IMR-90 (cell line): ENCODE measurements around the gene DHX15. TPM values are rescaled to one million over a fixed set of nuclear protein-coding genes. Genes with fewer than 3 reads are reported as not detected.

ENCODE experiments used
- ATAC-seq: fragments of 200-7000 bp; cut with Tn5 transposase; 2 replicates; pipeline ENCODE4 v1.9.1; 2020; ENCODE audit warnings: low read depth, mild to moderate bottlenecking, moderate library complexity
- BruUV-seq: library from RNA; stranded (reverse); fragments of 400-500 nt; replicated peaks from 2 replicates; lab custom pipeline; 2021; lab: Mats Ljungman, UMichigan
- CTCF ChIA-PET: fragments of 300-600 bp; formaldehyde crosslinking; extraction: SDS; loops from one replicate; lab custom pipeline; 2021; ENCODE audit warnings: antibody characterized with exemption; lab: Yijun Ruan, JAX
- POLR2A ChIA-PET: fragments of 300-600 bp; sonication (Branson Sonifier 250); formaldehyde crosslinking; loops from one replicate; lab custom pipeline; 2022; ENCODE audit warnings: antibody characterized with exemption; ENCODE audit not compliant: unreplicated experiment; lab: Charles Lee
- DNase-seq: peaks from one replicate; pipeline ENCODE4 v3.0.0; 2013
- H2AFZ ChIP-seq: replicated peaks from 2 replicates; pipeline ENCODE3; 2013; ENCODE audit warnings: low read length, mild to moderate bottlenecking; ENCODE audit not compliant: poor library complexity
- H2AK5ac ChIP-seq: 2 replicates; pipeline ENCODE4 v1.6.1; 2013; ENCODE audit warnings: low read depth, low read length, inconsistent platforms
- H2AK9ac ChIP-seq: replicated peaks from 2 replicates; pipeline ENCODE3; 2013; ENCODE audit warnings: mild to moderate bottlenecking, low read depth, low read length, moderate library complexity; ENCODE audit not compliant: poor library complexity
- H2BK120ac ChIP-seq: 2 replicates; pipeline ENCODE4 v1.6.1; 2013; ENCODE audit warnings: low read depth, low read length, inconsistent platforms
- H2BK15ac ChIP-seq: 3 replicates; pipeline ENCODE4 v1.6.1; 2013; ENCODE audit warnings: low read depth, low read length, inconsistent platforms
- H2BK20ac ChIP-seq: 2 replicates; pipeline ENCODE4 v1.6.1; 2013; ENCODE audit warnings: low read depth, mild to moderate bottlenecking, inconsistent platforms, low read length, moderate library complexity
- H2BK5ac ChIP-seq: 2 replicates; pipeline ENCODE4 v1.6.1; 2013; ENCODE audit warnings: mild to moderate bottlenecking, low read depth, low read length, inconsistent platforms; ENCODE audit not compliant: poor library complexity, severe bottlenecking
- H3K14ac ChIP-seq: replicated peaks from 2 replicates; pipeline ENCODE4 v1.6.1; 2013; ENCODE audit warnings: low read depth, low read length, inconsistent platforms
- H3K18ac ChIP-seq: 2 replicates; pipeline ENCODE4 v1.6.1; 2013; ENCODE audit warnings: low read depth, low read length, control low read depth
- H3K23ac ChIP-seq: 2 replicates; pipeline ENCODE4 v1.6.1; 2013; ENCODE audit warnings: low read depth, low read length, inconsistent platforms
- H3K27ac ChIP-seq: 2 replicates; pipeline ENCODE4 v1.5.1; 2013; ENCODE audit warnings: mild to moderate bottlenecking, control low read depth, low read length; ENCODE audit not compliant: insufficient read depth
- H3K27me3 ChIP-seq: 2 replicates; pipeline ENCODE4 v1.6.1; 2013; ENCODE audit warnings: low read length; ENCODE audit not compliant: control insufficient read depth, insufficient read depth
- H3K36me3 ChIP-seq: 2 replicates; pipeline ENCODE4 v1.6.1; 2013; ENCODE audit warnings: low read length, mixed read lengths; ENCODE audit not compliant: control insufficient read depth, insufficient read depth
- H3K4ac ChIP-seq: 2 replicates; pipeline ENCODE4 v1.6.1; 2013; ENCODE audit warnings: low read depth, low read length, inconsistent platforms
- H3K4me1 ChIP-seq: 2 replicates; pipeline ENCODE4 v1.6.1; 2013; ENCODE audit warnings: low read length, mixed read lengths; ENCODE audit not compliant: control insufficient read depth, insufficient read depth
- H3K4me2 ChIP-seq: 2 replicates; pipeline ENCODE4 v1.6.1; 2013; ENCODE audit warnings: low read depth, mild to moderate bottlenecking, control low read depth, low read length, moderate library complexity
- H3K4me3 ChIP-seq: 2 replicates; pipeline ENCODE4 v1.5.1; 2013; ENCODE audit warnings: low read depth, mild to moderate bottlenecking, control low read depth, low read length, moderate library complexity; ENCODE audit not compliant: insufficient read depth
- H3K56ac ChIP-seq: 2 replicates; pipeline ENCODE4 v1.6.1; 2013; ENCODE audit warnings: low read length, inconsistent platforms; ENCODE audit not compliant: insufficient read depth; ENCODE audit errors: extremely low read depth
- H3K79me1 ChIP-seq, 2 experiments: 2 replicates each; pipeline ENCODE4 v1.6.1; 2013; ENCODE audit warnings: low read length in 2 of 2, inconsistent platforms in 1 of 2, low read depth in 1 of 2
- H3K9ac ChIP-seq: 2 replicates; pipeline ENCODE4 v1.6.1; 2013; ENCODE audit warnings: low read depth, low read length, control low read depth
- H3K9me1 ChIP-seq: 2 replicates; pipeline ENCODE4 v1.6.1; 2013; ENCODE audit warnings: low read length, inconsistent platforms; ENCODE audit not compliant: insufficient read depth
- H3K9me3 ChIP-seq: 2 replicates; pipeline ENCODE4 v1.6.1; 2013; ENCODE audit warnings: low read length; ENCODE audit not compliant: control insufficient read depth, insufficient read depth
- H4K20me1 ChIP-seq: 2 replicates; pipeline ENCODE4 v1.6.1; 2013; ENCODE audit warnings: low read length, inconsistent platforms; ENCODE audit not compliant: insufficient read depth
- H4K5ac ChIP-seq: 2 replicates; pipeline ENCODE4 v1.6.1; 2013; ENCODE audit warnings: mild to moderate bottlenecking, low read depth, low read length, control low read depth
- H4K8ac ChIP-seq, 2 experiments: 2 replicates each; pipeline ENCODE4 v1.6.1; 2013; ENCODE audit warnings: low read depth in 2 of 2, low read length in 2 of 2, control low read depth in 1 of 2, inconsistent platforms in 1 of 2
- H4K91ac ChIP-seq: 2 replicates; pipeline ENCODE4 v1.6.1; 2013; ENCODE audit warnings: low read depth, low read length, inconsistent platforms; ENCODE audit not compliant: insufficient read depth
- CTCF ChIP-seq: conservative IDR thresholded peaks from 2 replicates; pipeline ENCODE4 v1.5.1; 2012; ENCODE audit warnings: mild to moderate bottlenecking, low read depth, low read length, improper control_type of control experiment
- ELK1 ChIP-seq: fragments of 150-350 bp; IDR thresholded peaks from 2 replicates; pipeline ENCODE4 v1.6.1; 2016; ENCODE audit warnings: low read depth, mild to moderate bottlenecking, low read length, moderate library complexity, borderline replicate concordance
- FOS ChIP-seq: fragments of 150-350 bp; IDR thresholded peaks from 2 replicates; pipeline ENCODE4 v1.6.1; 2016; ENCODE audit warnings: low read depth, low read length
- MAFK ChIP-seq: IDR thresholded peaks from 2 replicates; pipeline ENCODE4 v1.6.1; 2012; ENCODE audit warnings: low read depth, low read length, improper control_type of control experiment
- RAD21 ChIP-seq: IDR thresholded peaks from 2 replicates; pipeline ENCODE4 v1.6.1; 2012; ENCODE audit warnings: low read length, improper control_type of control experiment
- RCOR1 ChIP-seq: IDR thresholded peaks from 2 replicates; pipeline ENCODE4 v1.6.1; 2012; ENCODE audit warnings: mild to moderate bottlenecking, low read length, improper control_type of control experiment; ENCODE audit not compliant: insufficient replicate concordance
- WGBS, 2 experiments: methylation state at CpG; one replicate each; pipeline versions ENCODE4 v1.1.5 to v1.1.7; 2013; ENCODE audit warnings: missing lambda C conversion rate in 2 of 2; ENCODE audit not compliant: insufficient read length in 1 of 2; ENCODE audit errors: extremely low coverage in 2 of 2; 5-methylcytosine and 5-hydroxymethylcytosine counted together
- dilution Hi-C: fragments of 300-500 bp; cut with HindIII; formaldehyde crosslinking; loops from one replicate; pipeline ENCODE4 v1.14.3; 2018; ENCODE audit warnings: low sequenced_read_pairs; ENCODE audit not compliant: unreplicated experiment
- in situ Hi-C: fragments of 300-500 bp; cut with MboI; formaldehyde crosslinking; loops from 3 replicates; pipeline ENCODE4 v1.14.3; 2019; ENCODE audit warnings: low sequenced_read_pairs, inconsistent platforms, mixed read lengths
- intact Hi-C: fragments of 100-400 bp; cut with micrococcal nuclease; formaldehyde crosslinking; loops from 2 replicates; pipeline ENCODE4 v1.10.0; 2022
- polyA plus RNA-seq, 3 experiments: library from polyadenylated mRNA; depleted of rRNA; stranded (reverse); fragments of >200 nt; gene quantifications; 2 replicates each; pipeline ENCODE4 v1.2.3, GENCODE V29; 2012; ENCODE audit warnings: low replicate concordance in 1 of 3
- total RNA-seq: library from RNA; depleted of rRNA; stranded (reverse); fragments of >200 nt; gene quantifications from 2 replicates; pipeline ENCODE4 v1.2.3, GENCODE V29; 2012

The DHX15 gene
- total and polyA plus RNA-seq, 2 of the 4 experiments (the other 2 are of a cell fraction): 97.9 to 172 TPM

- Histone ChIP-seq H3K56ac (no peak overlapping the region), H2BK20ac (no peak overlapping the region), H3K18ac (no peak overlapping the region), H2AK5ac (no peak overlapping the region), H3K4me2 (no peak overlapping the region), H3K9me3 (no peaks in the 10 kb centered on the region), H3K4me1 (peaks cover 3% of the 10 kb centered on the region; the same call in 1 of the 2 replicates), H3K79me1 (peaks cover 28 to 47% of the 10 kb centered on the region in 2 experiments), H3K27ac (no peak overlapping the region), H4K5ac (no peak overlapping the region), H2BK15ac (no peak overlapping the region), H2AK9ac (no peak overlapping the region), H3K9me1 (peaks cover 5% of the 10 kb centered on the region; the same call in 1 of the 2 replicates), H3K36me3 (peaks cover 6% of the 10 kb centered on the region), H2AFZ (no peak overlapping the region), H2BK5ac (no peak overlapping the region), H3K14ac (no peak overlapping the region), H3K4ac (no peak overlapping the region), H4K8ac (no peak overlapping the region), H4K20me1 (peaks cover 23% of the 10 kb centered on the region; the same call in 1 of the 2 replicates), H3K23ac (no peak overlapping the region), H4K91ac (no peak overlapping the region), H3K9ac (no peak overlapping the region), H2BK120ac (no peak overlapping the region), H3K27me3 (no peaks in the 10 kb centered on the region), H3K4me3 (no peak overlapping the region)
- no TSS peak for BruUV-seq
- ATAC-seq (no peak; the same call in 1 of the 2 replicates), DNase-seq (peak; percentile 23)
- in situ Hi-C loops (no loop called here), dilution Hi-C loops (no loop called here), intact Hi-C loops (no loop called here)
- CTCF ChIA-PET: interaction anchor here (2.0 kb wide), 1 partner anchor 8 kb away, joined by 5 read pairs; no protein-coding TSS in a partner anchor
- no peak for TF ChIP-seq RCOR1
- TF ChIP-seq FOS: no peak
- TF ChIP-seq CTCF: no peak
- TF ChIP-seq ELK1: no peak
- no peak for TF ChIP-seq MAFK
- no peak for TF ChIP-seq RAD21
- 88% methylated on average over 1 of the region's 2 CpGs; no CpG with 5 or more reads in 1 of the 2 experiments for WGBS, 2 experiments
- POLR2A ChIA-PET: interaction anchor here (0.6 kb wide), 2 partner anchors 11 to 416 kb away, joined by 6 to 10 read pairs; no protein-coding TSS in a partner anchor
These were observed 62.8 kb downstream of the DHX15 start for GRCh38 chr4:24521544-24521943.
